Upper lobe of left lung (tissue), 4 donors: ENCODE measurements around the gene SIN3A.

Experiments used
- POLR2A ChIP-seq, 4 donors: fragments of 450-650 bp; IDR thresholded peaks; one replicate each; pipeline ENCODE4 v1.5.1; 2016 to 2017; ENCODE audit warnings: antibody characterized with exemption in 4 of 4, mild to moderate bottlenecking in 2 of 4
- POLR2AphosphoS5 ChIP-seq, 2 donors: sonication (generic); formaldehyde crosslinking; IDR thresholded peaks; one replicate each; pipeline ENCODE4 v1.5.1; 2017; ENCODE audit warnings: antibody characterized with exemption in 2 of 2
- TF ChIP-seq, protein P1 (sequence below), 6 experiments: fragments of 450-650 bp in 4 of 6; fragments of 200-600 bp in 2 of 6; sonication (generic) in 2 of 6; IDR thresholded peaks; one replicate each; pipeline ENCODE4 v1.5.1; 2016 to 2019; ENCODE audit warnings: antibody characterized with exemption in 6 of 6

DNA sequence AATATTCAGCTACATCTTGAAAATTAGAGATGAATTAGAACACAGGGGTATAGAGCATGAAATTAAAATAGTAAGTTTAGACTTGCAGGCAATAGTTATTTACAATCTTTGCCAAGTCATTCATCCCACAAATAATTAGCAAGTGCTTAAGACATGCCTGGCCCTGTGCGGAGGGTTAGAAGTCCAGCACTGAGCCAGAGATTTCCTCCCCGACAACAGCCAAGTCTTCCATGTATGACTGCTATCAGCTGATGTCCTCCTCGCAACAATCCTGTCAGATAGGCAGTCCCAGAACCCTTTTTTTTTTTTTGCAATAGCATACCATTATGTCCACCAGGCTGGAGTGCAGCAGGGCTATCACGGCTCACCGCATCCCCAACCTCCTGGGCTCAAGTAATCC is 14.6 kb downstream of the SIN3A start:
- no peak for TF ChIP-seq POLR2A (IDR thresholded peaks at IDR 0.05)
- no peak for TF ChIP-seq POLR2AphosphoS5 (IDR thresholded peaks at IDR 0.05)
- TF ChIP-seq, protein P1, sequence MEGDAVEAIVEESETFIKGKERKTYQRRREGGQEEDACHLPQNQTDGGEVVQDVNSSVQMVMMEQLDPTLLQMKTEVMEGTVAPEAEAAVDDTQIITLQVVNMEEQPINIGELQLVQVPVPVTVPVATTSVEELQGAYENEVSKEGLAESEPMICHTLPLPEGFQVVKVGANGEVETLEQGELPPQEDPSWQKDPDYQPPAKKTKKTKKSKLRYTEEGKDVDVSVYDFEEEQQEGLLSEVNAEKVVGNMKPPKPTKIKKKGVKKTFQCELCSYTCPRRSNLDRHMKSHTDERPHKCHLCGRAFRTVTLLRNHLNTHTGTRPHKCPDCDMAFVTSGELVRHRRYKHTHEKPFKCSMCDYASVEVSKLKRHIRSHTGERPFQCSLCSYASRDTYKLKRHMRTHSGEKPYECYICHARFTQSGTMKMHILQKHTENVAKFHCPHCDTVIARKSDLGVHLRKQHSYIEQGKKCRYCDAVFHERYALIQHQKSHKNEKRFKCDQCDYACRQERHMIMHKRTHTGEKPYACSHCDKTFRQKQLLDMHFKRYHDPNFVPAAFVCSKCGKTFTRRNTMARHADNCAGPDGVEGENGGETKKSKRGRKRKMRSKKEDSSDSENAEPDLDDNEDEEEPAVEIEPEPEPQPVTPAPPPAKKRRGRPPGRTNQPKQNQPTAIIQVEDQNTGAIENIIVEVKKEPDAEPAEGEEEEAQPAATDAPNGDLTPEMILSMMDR (IDR thresholded peaks at IDR 0.05), result no peak
